ENCODE measurements around the gene OR2J2. TPM values are rescaled to one million over a fixed set of nuclear protein-coding genes. Genes with fewer than 3 reads are reported as not detected.

Gene OR2J2
- total and polyA plus RNA-seq, 2 of the 4 experiments (the other 2 are of a cell fraction), result not detected

DNA sequence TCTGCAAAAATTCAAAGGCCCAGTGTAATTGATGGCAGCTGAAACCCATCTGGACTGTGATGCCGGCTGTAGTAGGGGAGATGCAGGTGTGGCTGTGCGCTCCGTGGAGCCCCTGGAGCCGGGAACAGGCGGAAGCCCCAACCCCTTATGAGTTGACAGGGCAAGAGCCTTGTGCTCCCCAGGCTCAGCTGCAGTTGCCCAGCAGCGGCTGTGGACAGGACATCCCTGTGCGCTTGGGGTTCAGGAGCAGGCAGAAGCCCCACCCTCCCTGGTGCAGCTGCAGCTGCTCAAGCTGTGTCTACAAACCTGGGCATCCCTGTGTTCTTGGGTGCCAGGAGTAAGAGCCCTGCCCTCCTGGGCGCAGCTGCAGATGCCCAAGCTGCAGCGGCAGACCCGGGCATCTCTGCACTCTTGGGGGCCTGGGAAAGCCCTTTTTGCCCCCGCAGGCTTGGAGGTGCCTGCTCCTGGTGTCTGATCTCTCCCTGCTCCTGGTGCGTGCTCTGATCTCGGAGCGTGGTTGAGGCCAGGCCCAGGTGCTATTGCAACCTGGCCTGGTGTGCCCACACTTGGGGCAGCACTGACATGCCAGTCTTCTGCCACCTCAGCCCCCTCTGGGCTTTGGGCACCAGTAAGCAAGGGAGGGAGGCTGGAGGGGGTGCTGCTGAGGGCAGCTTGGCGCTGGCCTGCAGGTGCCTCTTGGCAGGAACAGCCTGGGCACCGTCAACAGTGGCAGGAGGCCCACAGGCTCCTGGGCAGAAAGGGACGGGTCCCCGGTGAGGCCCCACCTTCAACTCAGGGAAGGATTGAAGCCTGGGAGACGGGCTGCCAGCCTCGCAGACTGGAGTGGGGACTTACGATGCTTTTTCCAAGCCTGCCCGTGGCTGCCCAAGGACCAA is 30.3 kb downstream of the OR2J2 start (continued):
- TF ChIP-seq, protein P1, sequence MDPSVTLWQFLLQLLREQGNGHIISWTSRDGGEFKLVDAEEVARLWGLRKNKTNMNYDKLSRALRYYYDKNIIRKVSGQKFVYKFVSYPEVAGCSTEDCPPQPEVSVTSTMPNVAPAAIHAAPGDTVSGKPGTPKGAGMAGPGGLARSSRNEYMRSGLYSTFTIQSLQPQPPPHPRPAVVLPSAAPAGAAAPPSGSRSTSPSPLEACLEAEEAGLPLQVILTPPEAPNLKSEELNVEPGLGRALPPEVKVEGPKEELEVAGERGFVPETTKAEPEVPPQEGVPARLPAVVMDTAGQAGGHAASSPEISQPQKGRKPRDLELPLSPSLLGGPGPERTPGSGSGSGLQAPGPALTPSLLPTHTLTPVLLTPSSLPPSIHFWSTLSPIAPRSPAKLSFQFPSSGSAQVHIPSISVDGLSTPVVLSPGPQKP (IDR thresholded peaks at IDR 0.05; ENCODE audit: borderline replicate concordance, low read depth, low read length), result no peak

DNA sequence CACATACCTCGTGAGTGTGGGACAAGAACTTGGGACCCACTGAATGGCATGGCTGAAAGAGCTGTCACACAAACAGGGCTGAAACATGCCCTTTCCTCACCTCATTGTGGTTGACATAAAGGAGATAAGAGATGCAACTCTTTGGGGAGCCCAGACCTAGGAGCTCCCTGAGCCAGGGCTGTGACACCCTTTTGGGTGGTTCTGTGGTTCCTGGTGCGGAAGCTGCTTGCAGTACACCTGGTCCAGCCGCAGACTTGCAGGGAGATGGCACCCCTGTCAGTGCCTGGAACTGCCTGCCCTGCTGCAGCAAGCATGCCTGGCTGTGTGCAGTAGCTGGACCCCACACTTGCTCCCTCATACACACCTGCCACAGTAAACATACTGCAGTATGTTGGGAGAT is 31.3 kb downstream of the OR2J2 start:
- ChIA-PET POLR2A (ENCODE audit: unreplicated experiment) (no interaction called here), CTCF (no interaction called here)
- dilution Hi-C loops (cut with HindIII; ENCODE audit: low sequenced_read_pairs, unreplicated experiment) (no loop called here), intact Hi-C loops (cut with micrococcal nuclease) (no loop called here), in situ Hi-C loops (cut with MboI; ENCODE audit: low sequenced_read_pairs) (no loop called here)
- no peak overlapping the region for H2BK20ac ChIP-seq (ENCODE audit: low read depth, low read length)
- no peak overlapping the region for H2BK15ac ChIP-seq (ENCODE audit: low read depth, low read length)
- no peak overlapping the region for H3K4me3 ChIP-seq (ENCODE audit: insufficient read depth, low read depth, low read length)
- TF ChIP-seq MXI1 (IDR thresholded peaks at IDR 0.05; ENCODE audit: borderline replicate concordance, low read depth, low read length), result no peak
- TF ChIP-seq RCOR1 (IDR thresholded peaks at IDR 0.05; ENCODE audit: insufficient replicate concordance, low read length), result no peak
- TF ChIP-seq BHLHE40 (IDR thresholded peaks at IDR 0.05; ENCODE audit: low read depth, low read length), result no peak
- no peak for TF ChIP-seq FOS (IDR thresholded peaks at IDR 0.05; ENCODE audit: low read depth, low read length)
- TF ChIP-seq SMC3 (IDR thresholded peaks at IDR 0.05; ENCODE audit: low read depth, low read length), result no peak
- TF ChIP-seq RAD21 (IDR thresholded peaks at IDR 0.05; ENCODE audit: low read length), result no peak
- TF ChIP-seq, protein P2, sequence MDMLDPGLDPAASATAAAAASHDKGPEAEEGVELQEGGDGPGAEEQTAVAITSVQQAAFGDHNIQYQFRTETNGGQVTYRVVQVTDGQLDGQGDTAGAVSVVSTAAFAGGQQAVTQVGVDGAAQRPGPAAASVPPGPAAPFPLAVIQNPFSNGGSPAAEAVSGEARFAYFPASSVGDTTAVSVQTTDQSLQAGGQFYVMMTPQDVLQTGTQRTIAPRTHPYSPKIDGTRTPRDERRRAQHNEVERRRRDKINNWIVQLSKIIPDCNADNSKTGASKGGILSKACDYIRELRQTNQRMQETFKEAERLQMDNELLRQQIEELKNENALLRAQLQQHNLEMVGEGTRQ (IDR thresholded peaks at IDR 0.05; ENCODE audit: low read depth, low read length), result no peak
- TF ChIP-seq, protein P1 (IDR thresholded peaks at IDR 0.05; ENCODE audit: borderline replicate concordance, low read depth, low read length), result no peak
- no peaks in the 10 kb centered on the region for H3K4me1 ChIP-seq (ENCODE audit: control insufficient read depth, insufficient read depth, low read length)
- H2AFZ ChIP-seq (replicated peaks; ENCODE audit: low read length, poor library complexity), result no peak overlapping the region
- no peak overlapping the region for H2AK5ac ChIP-seq (ENCODE audit: low read depth, low read length)
- no peak overlapping the region for H4K8ac ChIP-seq (ENCODE audit: low read depth in 2 of 2, low read length in 2 of 2)
- no TSS peak for BruUV-seq (replicated peaks)
- H3K9ac ChIP-seq (ENCODE audit: low read depth, low read length), result no peak overlapping the region
- DNase-seq (no peak), ATAC-seq (ENCODE audit: low read depth) (no peak)
- H3K27me3 ChIP-seq (ENCODE audit: control insufficient read depth, insufficient read depth, low read length), result no peaks in the 10 kb centered on the region
- H3K9me1 ChIP-seq (ENCODE audit: insufficient read depth, low read length), result no peaks in the 10 kb centered on the region
- H3K14ac ChIP-seq (replicated peaks; ENCODE audit: low read depth, low read length), result no peak overlapping the region
- no peak overlapping the region for H2BK5ac ChIP-seq (ENCODE audit: low read depth, low read length, poor library complexity, severe bottlenecking)
- H2AK9ac ChIP-seq (replicated peaks; ENCODE audit: low read depth, low read length, poor library complexity), result no peak overlapping the region
- no peak overlapping the region for H4K91ac ChIP-seq (ENCODE audit: insufficient read depth, low read depth, low read length)
- no peaks in the 10 kb centered on the region for H4K20me1 ChIP-seq (ENCODE audit: insufficient read depth, low read length)
- H3K23ac ChIP-seq (ENCODE audit: low read depth, low read length), result no peak overlapping the region
- H2BK120ac ChIP-seq (ENCODE audit: low read depth, low read length), result no peak overlapping the region
- no peak overlapping the region for H3K18ac ChIP-seq (ENCODE audit: low read depth, low read length)
- H3K56ac ChIP-seq (ENCODE audit: extremely low read depth, insufficient read depth, low read length), result no peak overlapping the region
- WGBS, 2 experiments (ENCODE audit: extremely low coverage in 2 of 2, insufficient read length in 1 of 2), result no CpG with 5 or more reads among the region's 3 CpGs
- H4K5ac ChIP-seq (ENCODE audit: low read depth, low read length), result no peak overlapping the region
- no peaks in the 10 kb centered on the region for H3K36me3 ChIP-seq (ENCODE audit: control insufficient read depth, insufficient read depth, low read length)
- H3K4ac ChIP-seq (ENCODE audit: low read depth, low read length), result no peak overlapping the region
- H3K9me3 ChIP-seq (ENCODE audit: control insufficient read depth, insufficient read depth, low read length), result peaks cover 17% of the 10 kb centered on the region
- no peaks in the 10 kb centered on the region for H3K79me1 ChIP-seq (ENCODE audit: low read depth in 1 of 2, low read length in 2 of 2)
- no peak overlapping the region for H3K27ac ChIP-seq (ENCODE audit: insufficient read depth, low read length)
- no peak overlapping the region for H3K4me2 ChIP-seq (ENCODE audit: low read depth, low read length)

All from IMR-90 (cell line).